Fibroblast of skin of left quadriceps (primary cell): ENCODE results near the gene LYRM9.
"Not testable (repeated sequence)": the region's sequence is repeated elsewhere in the genome, so short reads cannot be mapped to it uniquely, and the experiment has no call there.

ENCODE experiments used
- DNase-seq, 2 experiments: peaks; one replicate each; pipeline ENCODE4 v3.0.0-alpha.2; 2013; ENCODE audit warnings: low read depth in 2 of 2

The LYRM9 gene

GRCh38 chr17:27892866-27893769, at the start of gene LYRM9:
TSS of gene LYRM9 (minus strand) at chr17:27893365. CDS start at chr17:27882694, 10,671 bp downstream.
- DNase-seq, result peak; percentile 59 to 62

GRCh38 chr17:27940503-27941428, 47.6 kb upstream of the LYRM9 start:
- DNase-seq, result no peak

- DNase-seq, result no peak
Measured at GRCh38 chr17:27939474-27940465, 46.6 kb upstream of the LYRM9 start.

- no peak for DNase-seq
Measured at GRCh38 chr17:27938864-27939263, 45.7 kb upstream of the LYRM9 start.

GRCh38 chr17:27938241-27938640, 45.1 kb upstream of the LYRM9 start:
- DNase-seq, result no peak

GRCh38 chr17:27937025-27937546, 43.9 kb upstream of the LYRM9 start:
- no peak for DNase-seq

GRCh38 chr17:27930000-27930399, 36.8 kb upstream of the LYRM9 start:
- no peak for DNase-seq

- DNase-seq, result no peak
Measured at GRCh38 chr17:27928587-27928986, 35.4 kb upstream of the LYRM9 start.

- no peak for DNase-seq
Measured at GRCh38 chr17:27927781-27928180, 34.6 kb upstream of the LYRM9 start.

- DNase-seq, result no peak
Measured at GRCh38 chr17:27921599-27921998, 28.4 kb upstream of the LYRM9 start.

GRCh38 chr17:27921077-27921476, 27.9 kb upstream of the LYRM9 start:
- DNase-seq, result no peak

GRCh38 chr17:27920569-27920968, 27.4 kb upstream of the LYRM9 start:
- no peak for DNase-seq

GRCh38 chr17:27919079-27919478, 25.9 kb upstream of the LYRM9 start:
- DNase-seq, result no peak

GRCh38 chr17:27918498-27918897, 25.3 kb upstream of the LYRM9 start:
- DNase-seq, result no peak

GRCh38 chr17:27917000-27917399, 23.8 kb upstream of the LYRM9 start:
- DNase-seq, result no peak

GRCh38 chr17:27915709-27916108, 22.5 kb upstream of the LYRM9 start:
- no peak for DNase-seq

- DNase-seq, result no peak
Measured at GRCh38 chr17:27914382-27914781, 21.2 kb upstream of the LYRM9 start.

GRCh38 chr17:27912964-27913363, 19.8 kb upstream of the LYRM9 start:
- no peak for DNase-seq

GRCh38 chr17:27912299-27912698, 19.1 kb upstream of the LYRM9 start:
- DNase-seq, result not testable (repeated sequence)

GRCh38 chr17:27907976-27908558, 14.9 kb upstream of the LYRM9 start:
- no peak for DNase-seq

GRCh38 chr17:27906623-27907022, 13.5 kb upstream of the LYRM9 start:
- DNase-seq, result no peak
